Parathyroid adenoma (tissue), 2 donors: ENCODE results near the gene CALHM6.

Experiments
- H2AFZ ChIP-seq: fragments of 300-600 bp; sonication (generic); one replicate; pipeline ENCODE4 v1.7.0; 2017; ENCODE audit warnings: antibody characterized with exemption, mild to moderate bottlenecking
- H3K27ac ChIP-seq: fragments of 300-600 bp; sonication (generic); one replicate; pipeline ENCODE4 v1.7.0; 2017
- H3K27me3 ChIP-seq: fragments of 300-600 bp; sonication (generic); one replicate; pipeline ENCODE4 v1.7.0; 2017; ENCODE audit warnings: low read length; ENCODE audit not compliant: control insufficient read depth, insufficient read depth
- H3K36me3 ChIP-seq: fragments of 300-600 bp; sonication (generic); one replicate; pipeline ENCODE4 v1.7.0; 2017; ENCODE audit warnings: low read length; ENCODE audit not compliant: control insufficient read depth, insufficient read depth
- H3K4me1 ChIP-seq: fragments of 300-600 bp; sonication (generic); one replicate; pipeline ENCODE4 v1.7.0; 2017; ENCODE audit warnings: control low read depth
- H3K4me2 ChIP-seq: fragments of 300-600 bp; sonication (generic); one replicate; pipeline ENCODE4 v1.7.0; 2017; ENCODE audit warnings: low read length
- H3K4me3 ChIP-seq: fragments of 300-600 bp; sonication (generic); one replicate; pipeline ENCODE4 v1.7.0; 2017; ENCODE audit warnings: low read depth, low read length
- H3K79me2 ChIP-seq: fragments of 300-600 bp; sonication (generic); one replicate; pipeline ENCODE4 v1.7.0; 2017; ENCODE audit warnings: control low read depth
- H3K9ac ChIP-seq: fragments of 300-600 bp; sonication (generic); one replicate; pipeline ENCODE4 v1.7.0; 2017; ENCODE audit warnings: mild to moderate bottlenecking
- H3K9me3 ChIP-seq: fragments of 300-600 bp; sonication (generic); one replicate; pipeline ENCODE4 v1.7.0; 2017; ENCODE audit warnings: low read length; ENCODE audit not compliant: control insufficient read depth
- TF ChIP-seq, protein P1 (sequence below): fragments of 300-600 bp; sonication (generic); IDR thresholded peaks from one replicate; pipeline ENCODE4 v1.7.0; 2017; ENCODE audit warnings: antibody characterized with exemption, mild to moderate bottlenecking
- donor health status: primary hyperparathyroidism.

CALHM6 gene

DNA sequence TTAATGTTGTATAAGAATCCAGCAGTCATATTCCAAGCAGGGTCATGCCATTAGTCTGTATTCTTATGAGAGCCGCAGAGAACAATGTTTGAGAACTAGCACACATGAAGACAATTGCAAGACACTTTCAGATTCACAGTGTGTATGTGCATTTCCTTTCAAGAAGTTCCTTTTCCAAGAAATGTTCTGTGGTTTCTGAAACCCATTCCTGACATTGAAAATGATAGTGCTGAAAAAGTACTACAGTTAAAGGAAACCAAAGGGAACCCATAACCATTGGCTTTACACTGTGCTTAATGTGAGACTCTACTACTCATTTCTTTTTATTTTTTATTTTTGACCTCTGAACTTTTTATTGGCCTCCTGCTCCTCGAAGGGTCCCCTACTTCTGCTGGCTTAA, 4.2 kb upstream of the CALHM6 start:
- H3K4me2 ChIP-seq: no peak overlapping the region
- no peak overlapping the region for H2AFZ ChIP-seq
- TF ChIP-seq, protein P1, sequence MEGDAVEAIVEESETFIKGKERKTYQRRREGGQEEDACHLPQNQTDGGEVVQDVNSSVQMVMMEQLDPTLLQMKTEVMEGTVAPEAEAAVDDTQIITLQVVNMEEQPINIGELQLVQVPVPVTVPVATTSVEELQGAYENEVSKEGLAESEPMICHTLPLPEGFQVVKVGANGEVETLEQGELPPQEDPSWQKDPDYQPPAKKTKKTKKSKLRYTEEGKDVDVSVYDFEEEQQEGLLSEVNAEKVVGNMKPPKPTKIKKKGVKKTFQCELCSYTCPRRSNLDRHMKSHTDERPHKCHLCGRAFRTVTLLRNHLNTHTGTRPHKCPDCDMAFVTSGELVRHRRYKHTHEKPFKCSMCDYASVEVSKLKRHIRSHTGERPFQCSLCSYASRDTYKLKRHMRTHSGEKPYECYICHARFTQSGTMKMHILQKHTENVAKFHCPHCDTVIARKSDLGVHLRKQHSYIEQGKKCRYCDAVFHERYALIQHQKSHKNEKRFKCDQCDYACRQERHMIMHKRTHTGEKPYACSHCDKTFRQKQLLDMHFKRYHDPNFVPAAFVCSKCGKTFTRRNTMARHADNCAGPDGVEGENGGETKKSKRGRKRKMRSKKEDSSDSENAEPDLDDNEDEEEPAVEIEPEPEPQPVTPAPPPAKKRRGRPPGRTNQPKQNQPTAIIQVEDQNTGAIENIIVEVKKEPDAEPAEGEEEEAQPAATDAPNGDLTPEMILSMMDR: no peak
- H3K9ac ChIP-seq: no peak overlapping the region
- no peak overlapping the region for H3K4me3 ChIP-seq
- no peak overlapping the region for H3K27ac ChIP-seq
- H3K9me3 ChIP-seq: no peaks in the 10 kb centered on the region
- no peaks in the 10 kb centered on the region for H3K27me3 ChIP-seq
- H3K4me1 ChIP-seq: no peaks in the 10 kb centered on the region
- no peaks in the 10 kb centered on the region for H3K79me2 ChIP-seq
- no peaks in the 10 kb centered on the region for H3K36me3 ChIP-seq

DNA sequence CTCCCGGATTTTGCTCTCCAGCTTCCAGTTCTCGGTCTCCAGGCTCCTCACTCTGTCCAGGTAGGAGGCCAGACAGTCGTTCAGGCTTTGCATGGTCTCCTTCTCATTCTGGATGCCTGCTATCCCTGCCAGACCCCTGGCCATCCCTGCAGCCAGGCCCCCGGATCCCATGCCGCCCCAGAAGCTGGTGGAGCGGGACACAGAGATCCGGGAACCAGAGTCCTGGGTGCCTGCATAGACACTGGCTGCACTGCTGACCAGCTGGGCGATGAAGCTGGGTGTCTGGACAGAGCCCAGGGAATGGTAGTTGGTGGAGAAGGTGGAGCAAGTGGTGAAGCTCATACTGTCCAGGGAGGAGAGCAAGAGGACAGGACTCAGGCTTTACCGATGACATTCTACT, 2.9 kb upstream of the CALHM6 start:
- TF ChIP-seq, protein P1: no peak
- H3K27ac ChIP-seq: no peak overlapping the region
- no peak overlapping the region for H3K4me3 ChIP-seq
- no peak overlapping the region for H2AFZ ChIP-seq
- H3K9me3 ChIP-seq: no peaks in the 10 kb centered on the region
- H3K79me2 ChIP-seq: no peaks in the 10 kb centered on the region
- H3K9ac ChIP-seq: no peak overlapping the region
- no peak overlapping the region for H3K4me2 ChIP-seq
- H3K36me3 ChIP-seq: no peaks in the 10 kb centered on the region
- no peaks in the 10 kb centered on the region for H3K27me3 ChIP-seq
- H3K4me1 ChIP-seq: peaks cover 3% of the 10 kb centered on the region

DNA sequence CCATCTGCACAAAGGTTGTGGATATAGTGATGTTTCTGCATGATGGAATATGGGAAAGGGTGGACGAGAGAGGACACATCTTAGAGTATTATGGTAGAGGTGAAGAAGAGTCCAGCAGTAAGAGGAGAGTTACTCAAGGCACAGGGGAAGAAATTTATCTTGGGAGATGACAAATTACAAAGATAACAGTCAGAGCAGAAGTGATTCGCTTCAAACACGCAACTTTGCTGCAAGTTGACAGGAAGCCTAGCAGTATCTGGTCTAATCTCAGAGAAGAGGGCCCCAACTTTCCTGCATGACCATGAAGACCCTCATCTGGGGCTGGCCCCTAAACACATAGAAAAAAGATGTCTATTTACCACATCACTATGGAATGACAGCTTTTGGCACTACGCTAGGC, 1.2 kb upstream of the CALHM6 start:
- Histone ChIP-seq H3K4me3 (no peak overlapping the region), H3K79me2 (no peaks in the 10 kb centered on the region), H3K4me1 (peaks cover 4% of the 10 kb centered on the region), H3K9me3 (no peaks in the 10 kb centered on the region), H3K4me2 (no peak overlapping the region), H3K27me3 (no peaks in the 10 kb centered on the region), H3K36me3 (no peaks in the 10 kb centered on the region), H2AFZ (no peak overlapping the region), H3K27ac (no peak overlapping the region), H3K9ac (no peak overlapping the region)
- TF ChIP-seq, protein P1: no peak

DNA sequence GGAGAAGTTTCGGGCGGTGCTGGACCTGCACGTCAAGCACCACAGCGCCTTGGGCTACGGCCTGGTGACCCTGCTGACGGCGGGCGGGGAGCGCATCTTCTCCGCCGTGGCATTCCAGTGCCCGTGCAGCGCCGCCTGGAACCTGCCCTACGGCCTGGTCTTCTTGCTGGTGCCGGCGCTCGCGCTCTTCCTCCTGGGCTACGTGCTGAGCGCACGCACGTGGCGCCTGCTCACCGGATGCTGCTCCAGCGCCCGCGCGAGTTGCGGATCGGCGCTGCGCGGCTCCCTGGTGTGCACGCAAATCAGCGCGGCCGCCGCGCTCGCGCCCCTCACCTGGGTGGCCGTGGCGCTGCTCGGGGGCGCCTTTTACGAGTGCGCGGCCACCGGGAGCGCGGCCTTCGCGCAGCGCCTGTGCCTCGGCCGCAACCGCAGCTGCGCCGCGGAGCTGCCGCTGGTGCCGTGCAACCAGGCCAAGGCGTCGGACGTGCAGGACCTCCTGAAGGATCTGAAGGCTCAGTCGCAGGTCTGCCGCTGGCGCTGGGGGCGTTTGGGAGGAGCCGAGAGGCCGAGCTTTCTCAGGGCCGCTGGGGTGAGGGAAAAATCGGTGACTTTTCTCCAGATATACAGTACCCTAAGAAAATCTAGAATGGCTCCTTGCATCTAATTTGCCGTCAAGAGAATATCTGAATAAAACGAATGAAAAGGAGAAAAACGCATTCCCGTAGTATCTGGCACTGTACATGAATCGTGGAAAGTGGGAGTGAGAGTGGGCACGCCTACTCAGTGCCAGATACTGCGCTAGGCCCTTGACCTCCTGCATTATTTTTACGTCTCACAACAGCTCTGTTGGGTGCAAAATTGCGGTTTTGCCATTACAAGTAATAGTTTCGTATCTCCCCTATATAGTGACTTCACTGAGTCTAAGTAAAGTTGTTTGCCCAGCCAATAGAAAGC, 1.0 kb downstream of the CALHM6 start:
- Histone ChIP-seq H3K27me3 (no peaks in the 10 kb centered on the region), H3K4me3 (no peak overlapping the region), H3K9me3 (no peaks in the 10 kb centered on the region), H3K27ac (no peak overlapping the region), H2AFZ (peak overlapping the region; percentile 70), H3K36me3 (no peaks in the 10 kb centered on the region), H3K9ac (no peak overlapping the region), H3K4me1 (peaks cover 4% of the 10 kb centered on the region), H3K79me2 (no peaks in the 10 kb centered on the region), H3K4me2 (no peak overlapping the region)
- TF ChIP-seq, protein P1: no peak

DNA sequence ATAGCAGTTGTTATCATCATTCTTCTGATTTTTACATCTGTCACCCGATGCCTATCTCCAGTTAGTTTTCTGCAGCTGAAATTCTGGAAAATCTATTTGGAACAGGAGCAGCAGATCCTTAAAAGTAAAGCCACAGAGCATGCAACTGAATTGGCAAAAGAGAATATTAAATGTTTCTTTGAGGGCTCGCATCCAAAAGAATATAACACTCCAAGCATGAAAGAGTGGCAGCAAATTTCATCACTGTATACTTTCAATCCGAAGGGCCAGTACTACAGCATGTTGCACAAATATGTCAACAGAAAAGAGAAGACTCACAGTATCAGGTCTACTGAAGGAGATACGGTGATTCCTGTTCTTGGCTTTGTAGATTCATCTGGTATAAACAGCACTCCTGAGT, 2.1 kb downstream of the CALHM6 start:
- no peak overlapping the region for H3K27ac ChIP-seq

More for the DNA sequence above, 2.1 kb downstream of the CALHM6 start:
- Histone ChIP-seq H3K4me1 (peaks cover 4% of the 10 kb centered on the region), H3K27me3 (no peaks in the 10 kb centered on the region), H2AFZ (no peak overlapping the region), H3K79me2 (no peaks in the 10 kb centered on the region), H3K4me3 (peak overlapping the region; percentile 9), H3K4me2 (no peak overlapping the region), H3K9me3 (no peaks in the 10 kb centered on the region), H3K9ac (no peak overlapping the region), H3K36me3 (no peaks in the 10 kb centered on the region)
- TF ChIP-seq, protein P1: no peak
